Middle frontal gyrus (tissue), 1 donor: ENCODE measurements around the gene SGCD.

Experiments
- DNase-seq: peaks from one replicate; pipeline ENCODE4 v3.0.0-alpha.2; 2015; ENCODE audit warnings: low spot score; ENCODE audit errors: extremely low spot score

SGCD gene

GRCh38 chr5:156500755-156501154 lies 173.8 kb downstream of the SGCD start:
- DNase-seq = no peak

GRCh38 chr5:156505101-156505500 lies 178.1 kb downstream of the SGCD start:
- DNase-seq = no peak

- no peak for DNase-seq
These were observed 186.3 kb downstream of the SGCD start for GRCh38 chr5:156513123-156513815.

GRCh38 chr5:156515121-156515520 lies 188.2 kb downstream of the SGCD start:
- no peak for DNase-seq

DNA sequence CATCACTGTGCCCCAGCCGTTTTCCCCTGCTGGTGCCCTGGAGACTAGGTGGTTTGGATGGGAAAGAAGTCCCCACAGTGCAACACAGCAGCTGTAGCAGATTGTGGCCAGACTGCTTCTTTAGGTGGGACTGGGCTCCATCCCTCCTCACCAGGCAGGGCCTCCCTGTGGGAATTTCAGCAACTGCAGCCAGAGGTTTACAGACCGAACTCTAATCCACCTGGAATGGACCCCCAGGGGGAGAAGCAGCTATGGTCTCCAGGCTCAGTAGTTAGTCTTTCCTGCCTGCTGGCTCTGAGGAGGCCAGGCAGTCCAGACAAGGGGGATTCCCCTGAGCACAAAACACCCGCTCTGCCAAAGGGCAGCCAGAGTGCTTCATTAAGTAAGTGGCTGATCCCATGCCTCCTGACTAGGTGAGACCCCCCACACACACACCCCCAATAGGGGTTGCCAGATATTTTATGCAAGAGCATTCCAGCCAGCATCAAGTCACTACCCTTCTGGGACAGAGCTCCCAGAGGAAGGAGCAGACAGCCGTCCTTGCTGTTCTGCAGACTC lies 188.9 kb downstream of the SGCD start:
- DNase-seq = no peak

DNA sequence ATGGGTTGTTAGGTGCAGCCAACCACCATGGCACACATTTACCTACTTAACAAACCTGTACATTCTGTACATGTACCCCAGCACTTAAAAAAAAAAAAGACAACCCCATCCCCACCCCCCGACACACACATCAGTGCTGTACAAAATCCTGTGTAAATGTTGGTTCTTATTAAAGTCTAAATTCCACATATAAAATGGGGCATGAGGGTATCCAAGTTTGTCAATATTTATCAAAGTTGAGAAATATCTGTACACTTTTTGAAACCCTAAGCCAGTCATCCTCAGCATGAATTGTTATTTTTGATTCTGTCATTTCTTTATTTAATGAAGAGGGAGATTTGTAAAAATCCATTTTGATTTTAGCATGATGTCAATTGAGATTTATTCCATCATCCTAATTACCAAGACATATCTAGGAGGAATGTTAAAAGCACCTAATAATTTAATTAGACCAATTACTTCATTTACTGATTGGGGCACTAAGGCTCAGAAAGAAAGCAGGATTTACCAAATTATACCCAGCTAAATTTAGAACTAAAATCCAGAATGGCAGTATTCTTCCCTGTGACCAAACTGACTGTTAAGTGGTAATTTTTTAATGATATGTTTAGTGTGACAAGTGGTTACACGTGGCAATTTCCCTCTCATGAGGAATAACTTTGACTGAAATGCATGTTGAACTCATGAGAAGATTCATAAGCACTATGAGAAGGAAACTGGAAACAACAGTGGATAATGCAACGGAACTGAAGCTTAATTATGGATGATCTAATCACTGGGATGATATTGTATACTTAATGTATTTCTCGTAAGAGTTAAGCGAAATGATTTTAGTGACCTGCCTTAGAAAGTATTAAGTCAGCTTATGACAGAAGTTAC lies 195.9 kb downstream of the SGCD start:
- no peak for DNase-seq

DNA sequence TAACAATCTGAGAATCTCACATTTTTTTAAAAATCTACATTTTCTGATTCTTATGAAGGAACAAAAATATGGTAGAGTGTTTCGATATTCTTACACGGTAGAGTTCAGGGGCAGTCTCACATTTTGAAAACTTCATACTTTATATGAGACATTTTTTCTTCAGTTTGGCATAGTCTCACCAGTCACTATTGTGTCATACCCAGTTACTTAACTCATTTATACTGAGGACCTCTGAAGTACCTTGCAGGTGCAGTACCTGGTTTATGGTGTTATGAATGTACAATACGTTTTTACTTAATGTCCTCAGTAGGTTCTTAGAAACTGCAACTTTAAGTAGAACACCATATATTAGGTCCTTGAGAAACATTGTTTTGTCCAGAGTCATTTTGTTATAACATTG lies 196.6 kb downstream of the SGCD start:
- DNase-seq = no peak

- DNase-seq = no peak
These were observed 199.3 kb downstream of the SGCD start for GRCh38 chr5:156526081-156526925.

GRCh38 chr5:156527611-156528010 lies 200.6 kb downstream of the SGCD start:
- DNase-seq = no peak

DNA sequence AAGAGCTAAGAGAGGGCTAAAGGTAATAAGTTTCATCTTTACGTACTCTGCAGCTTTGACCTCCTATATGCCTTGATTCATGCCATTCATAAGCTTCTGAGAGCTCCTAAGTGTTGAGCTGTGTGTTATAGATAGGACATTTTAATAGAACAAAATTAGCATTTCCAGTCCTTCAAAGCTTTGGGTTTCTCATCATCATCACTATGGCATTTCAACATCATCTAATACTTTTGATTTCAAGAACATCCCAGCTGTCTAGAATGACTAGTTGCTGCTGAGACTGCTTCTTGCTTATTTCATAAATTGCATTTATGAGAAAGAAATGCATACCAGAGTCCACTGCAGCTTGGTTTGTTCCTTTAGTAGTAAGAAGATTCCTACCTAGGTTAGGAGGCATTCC lies 201.7 kb downstream of the SGCD start:
- DNase-seq = no peak

DNA sequence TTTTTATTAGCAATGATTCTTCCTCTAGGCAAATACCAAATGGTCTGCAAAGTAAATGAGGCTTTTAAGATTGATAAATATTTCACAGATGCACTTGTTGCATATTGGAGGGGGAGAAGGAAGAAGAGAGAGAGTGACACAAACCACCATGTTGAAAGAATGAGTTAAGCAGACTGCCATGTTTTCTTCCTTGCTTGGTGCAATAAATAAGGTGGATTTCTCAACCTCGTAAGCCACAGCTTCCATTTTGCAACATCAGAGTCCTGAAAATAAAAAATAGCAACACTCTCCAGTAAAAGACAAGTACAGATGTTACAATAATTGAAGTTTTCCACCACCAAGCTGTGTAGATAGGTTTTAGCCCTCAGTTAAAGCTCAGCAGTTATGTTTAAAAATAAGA lies 202.9 kb downstream of the SGCD start:
- no peak for DNase-seq

GRCh38 chr5:156531199-156531598 lies 204.2 kb downstream of the SGCD start:
- DNase-seq = no peak

- no peak for DNase-seq
These were observed 206.0 kb downstream of the SGCD start for GRCh38 chr5:156532921-156533320.

DNA sequence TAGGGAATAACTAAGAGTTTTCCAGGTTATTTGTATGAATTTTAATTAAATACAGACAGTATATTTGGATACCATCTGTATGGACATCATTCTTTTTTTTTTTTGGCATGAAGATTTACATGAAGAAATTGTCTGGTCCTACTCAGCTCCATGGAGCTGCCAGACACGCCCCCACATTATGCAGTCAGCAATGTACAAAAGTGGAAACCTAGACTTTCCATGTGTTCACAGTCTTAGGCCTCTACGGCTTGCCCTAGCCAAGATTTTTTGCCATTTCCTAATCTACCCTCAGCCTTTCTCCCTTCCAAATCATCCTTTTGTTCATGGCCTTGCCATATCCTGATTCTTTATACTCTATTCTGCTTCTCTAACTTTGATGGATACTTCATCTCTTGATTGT lies 207.1 kb downstream of the SGCD start:
- no peak for DNase-seq

GRCh38 chr5:156534906-156535485 lies 208.0 kb downstream of the SGCD start:
- no peak for DNase-seq

DNA sequence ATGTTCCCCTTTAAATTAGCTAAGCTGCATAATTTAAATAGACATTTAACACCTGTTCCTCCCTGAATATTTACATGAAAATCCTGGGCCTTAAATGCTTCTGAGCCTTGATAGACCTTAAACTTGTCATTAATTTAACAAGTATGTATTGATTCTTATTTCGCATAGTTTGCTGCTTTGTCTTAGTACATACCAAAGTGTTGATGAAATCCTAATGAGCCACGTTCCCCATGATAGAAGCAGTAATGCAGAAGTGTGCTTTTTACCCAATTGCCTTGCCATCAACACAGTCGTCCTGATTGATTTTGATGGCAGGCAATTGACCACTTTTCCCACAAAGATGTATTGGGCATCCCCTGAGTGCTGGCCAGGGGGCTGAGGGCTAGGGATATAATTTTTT lies 213.5 kb downstream of the SGCD start:
- no peak for DNase-seq

DNA sequence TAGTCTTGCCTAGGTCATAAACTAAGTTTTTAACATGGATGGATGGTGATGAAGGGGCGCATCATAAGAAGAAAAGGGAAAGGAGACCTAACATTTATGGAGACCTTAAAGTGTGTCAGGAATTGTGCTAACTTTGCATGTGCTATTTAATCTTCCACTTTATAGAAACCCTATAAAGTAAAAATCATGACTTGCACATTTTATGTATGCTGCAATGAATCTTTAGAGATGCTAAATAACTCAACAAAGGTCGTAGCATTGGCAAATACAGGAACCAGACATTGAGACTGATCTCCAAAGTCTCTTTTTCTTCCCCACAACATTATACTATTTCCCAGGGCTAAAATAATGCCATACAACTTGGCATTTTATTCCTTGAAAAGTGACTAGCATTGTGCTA lies 214.6 kb downstream of the SGCD start:
- no peak for DNase-seq

GRCh38 chr5:156543348-156544145 lies 216.6 kb downstream of the SGCD start:
- DNase-seq = no peak

DNA sequence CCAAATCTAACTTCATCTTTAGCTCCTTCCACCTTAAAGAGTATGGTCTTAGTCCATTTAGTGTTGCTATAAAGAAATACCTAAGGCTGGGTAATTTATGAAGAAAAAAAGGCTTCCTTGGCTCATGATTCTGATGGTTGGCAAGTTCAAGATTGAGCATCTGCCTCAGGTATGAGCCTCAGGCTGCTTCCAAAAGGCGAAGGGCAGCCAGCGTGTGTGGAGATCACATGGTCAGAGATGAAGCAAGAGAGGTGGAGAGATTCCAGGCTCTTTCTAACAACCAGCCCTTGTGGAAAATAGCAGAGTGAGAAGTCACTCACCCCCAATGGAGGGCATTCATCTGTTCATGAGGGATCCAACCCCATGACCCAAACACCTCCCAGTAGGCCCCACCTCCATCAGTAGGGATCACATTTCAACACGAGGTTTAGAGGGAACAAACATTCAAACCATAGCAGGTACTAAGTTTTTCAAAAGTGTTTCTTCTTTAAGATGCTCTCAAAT lies 225.9 kb downstream of the SGCD start:
- DNase-seq = no peak
